HepG2 (cell line): Measurements from ENCODE around the gene RBSN. TPM values are rescaled to one million over a fixed set of nuclear protein-coding genes. Genes with fewer than 3 reads are reported as not detected.

Experiments used
- ATAC-seq: fragments of 200-7000 bp; cut with Tn5 transposase; 3 replicates; pipeline ENCODE4 v1.9.1; 2020; ENCODE audit warnings: mild to moderate bottlenecking, moderate library complexity
- BruUV-seq: library from RNA; stranded (reverse); fragments of 400-500 nt; replicated peaks from 2 replicates; lab custom pipeline; 2021; lab: Mats Ljungman, UMichigan
- CTCF ChIA-PET: fragments of 300-600 bp; formaldehyde crosslinking; extraction: SDS; loops from one replicate; lab custom pipeline; 2021; ENCODE audit warnings: low total read pairs, inconsistent platforms, low intra/inter-chr PET ratio; lab: Yijun Ruan, JAX
- POLR2A ChIA-PET: fragments of 350-600 bp; sonication (Branson Sonifier 250); formaldehyde crosslinking; loops from one replicate; lab custom pipeline; 2020; ENCODE audit warnings: antibody characterized with exemption, inconsistent platforms; lab: Yijun Ruan, JAX
- DNase-seq: peaks from one replicate; pipeline ENCODE4 v3.0.0-alpha.2; 2015; ENCODE audit warnings: low spot score
- FAIRE-seq: peaks from 3 replicates; lab custom pipeline; 2011; peaks lifted over from hg19 to GRCh38; lab: Jason Lieb, UNC
- H2AFZ ChIP-seq: one replicate; pipeline ENCODE4 v1.6.1; 2011; ENCODE audit warnings: low read length, inconsistent platforms
- H3K27ac ChIP-seq: fragments of 300-600 bp; 3 replicates; pipeline ENCODE4 v1.8.0; 2011; ENCODE audit warnings: mixed run types, mild to moderate bottlenecking, mixed read lengths, low read length, inconsistent platforms; ENCODE audit not compliant: insufficient read depth; ENCODE audit errors: extremely low read length
- H3K27me3 ChIP-seq, 2 experiments: fragments of 200-600 bp in 1 of 2; 2 replicates in 1 of 2; 3 replicates in 1 of 2; pipeline versions ENCODE4 v1.6.0 to v1.8.0; 2011; ENCODE audit warnings: low read length in 2 of 2, mild to moderate bottlenecking in 2 of 2, moderate library complexity in 2 of 2, inconsistent platforms in 1 of 2; ENCODE audit not compliant: insufficient read depth in 2 of 2, control insufficient read depth in 1 of 2
- H3K36me3 ChIP-seq, 2 experiments: fragments of 200-600 bp in 1 of 2; replicated peaks in 1 of 2; 2 replicates in 1 of 2; 3 replicates in 1 of 2; pipeline versions ENCODE4 v1.5.1 to v1.8.0; 2011; ENCODE audit warnings: low read length in 2 of 2, inconsistent platforms in 1 of 2; ENCODE audit not compliant: insufficient read depth in 2 of 2, control insufficient read depth in 1 of 2
- H3K4me1 ChIP-seq: 2 replicates; pipeline ENCODE4 v1.5.1; 2012; ENCODE audit warnings: low read length, inconsistent platforms; ENCODE audit not compliant: insufficient read depth
- H3K4me2 ChIP-seq: 2 replicates; pipeline ENCODE4 v1.6.0; 2011; ENCODE audit warnings: low read depth, low read length, inconsistent platforms
- H3K4me3 ChIP-seq, 3 experiments: fragments of 200-600 bp in 1 of 3; sonication (generic), shearing (Covaris generic) in 1 of 3; replicated peaks in 1 of 3; 2 replicates each; pipeline ENCODE4 v1.5.1; 2011 to 2016; ENCODE audit warnings: low read length in 3 of 3, inconsistent platforms in 2 of 3, low read depth in 2 of 3, mild to moderate bottlenecking in 2 of 3, control low read depth in 1 of 3, mixed read lengths in 1 of 3; ENCODE audit not compliant: insufficient read depth in 1 of 3
- H3K79me2 ChIP-seq: one replicate; pipeline ENCODE4 v1.6.1; 2011; ENCODE audit warnings: low read length, inconsistent platforms; ENCODE audit not compliant: insufficient read depth
- H3K9ac ChIP-seq: 2 replicates; pipeline ENCODE4 v1.6.0; 2011; ENCODE audit warnings: mild to moderate bottlenecking, low read depth, low read length, inconsistent platforms; ENCODE audit not compliant: insufficient read depth
- H3K9me3 ChIP-seq: 2 replicates; pipeline ENCODE4 v1.5.1; 2012; ENCODE audit warnings: mild to moderate bottlenecking, low read length
- H4K20me1 ChIP-seq: 2 replicates; pipeline ENCODE4 v1.6.0; 2011; ENCODE audit warnings: inconsistent platforms, mild to moderate bottlenecking, low read length, moderate library complexity; ENCODE audit not compliant: insufficient read depth
- ARID2 ChIP-seq: sonication (generic); formaldehyde crosslinking; IDR thresholded peaks from 2 replicates; pipeline ENCODE4 v1.8.1; 2022; ENCODE audit warnings: mild to moderate bottlenecking, missing genetic modification reagents, borderline replicate concordance
- CREM ChIP-seq, 2 experiments: sonication (generic) in 1 of 2; formaldehyde crosslinking in 1 of 2; IDR thresholded peaks; 2 replicates each; pipeline versions ENCODE4 v1.4.0 to v1.6.1; 2016 to 2020; ENCODE audit warnings: antibody characterized with exemption in 1 of 2, mild to moderate bottlenecking in 1 of 2, missing genetic modification reagents in 1 of 2
- GTF3A ChIP-seq: sonication (generic); formaldehyde crosslinking; conservative IDR thresholded peaks from 2 replicates; pipeline ENCODE4 v1.4.0; 2020; ENCODE audit warnings: mild to moderate bottlenecking, missing genetic modification reagents
- HOXA9 ChIP-seq: sonication (generic); formaldehyde crosslinking; IDR thresholded peaks from 2 replicates; pipeline ENCODE4 v1.8.1; 2022; ENCODE audit warnings: missing genetic modification reagents, mild to moderate bottlenecking, moderate library complexity, borderline replicate concordance
- KDM4B ChIP-seq: sonication (generic); formaldehyde crosslinking; IDR thresholded peaks from 2 replicates; pipeline ENCODE4 v1.4.0; 2020; ENCODE audit warnings: missing genetic modification reagents
- KLF13 ChIP-seq: sonication (generic); formaldehyde crosslinking; IDR thresholded peaks from 2 replicates; pipeline ENCODE4 v1.4.0; 2020; ENCODE audit warnings: mild to moderate bottlenecking, missing genetic modification reagents
- POLR2G ChIP-seq: fragments of 200-400 bp; formaldehyde crosslinking; IDR thresholded peaks from 2 replicates; pipeline ENCODE4 v1.6.1; 2018; ENCODE audit warnings: mild to moderate bottlenecking, low read depth, low read length, moderate library complexity
- SSRP1 ChIP-seq: IDR thresholded peaks from 2 replicates; pipeline ENCODE4 v1.6.1; 2016; ENCODE audit warnings: control low read depth
- TOPORS ChIP-seq: sonication (generic); formaldehyde crosslinking; IDR thresholded peaks from 2 replicates; pipeline ENCODE4 v1.8.0; 2023; ENCODE audit warnings: mild to moderate bottlenecking, missing genetic modification reagents
- ZNF761 ChIP-seq: sonication (generic); formaldehyde crosslinking; conservative IDR thresholded peaks from 2 replicates; pipeline ENCODE4 v1.4.0; 2020; ENCODE audit warnings: mild to moderate bottlenecking, missing genetic modification reagents
- WGBS: methylation state at CpG from one replicate; pipeline ENCODE4 v1.1.6; 2017; ENCODE audit warnings: low lambda C conversion rate; 5-methylcytosine and 5-hydroxymethylcytosine counted together
- in situ Hi-C: cut with HindIII; loops from 2 replicates; pipeline ENCODE4 v1.10.0; 2017; ENCODE audit warnings: low pct_unique_long_range_greater_than_20kb; ENCODE audit not compliant: extremely low pct_ligation_motif_present
- intact Hi-C: fragments of 100-400 bp; cut with micrococcal nuclease; formaldehyde crosslinking; loops from one replicate; pipeline ENCODE4 v1.10.0; 2022; ENCODE audit not compliant: unreplicated experiment
- polyA plus RNA-seq, 8 experiments: library from polyadenylated mRNA; depleted of rRNA in 3 of 8; stranded (reverse) in 7 of 8; unstranded in 1 of 8; fragments of >200 nt; fragmentation: Illumina TruSeq in 4 of 8; extraction: Trizol in 4 of 8; gene quantifications; 2 replicates each; pipeline versions ENCODE4 v1.2.1 to v1.2.3, GENCODE V29; 2011 to 2016; ENCODE audit warnings: low read depth in 4 of 8, missing spikeins in 1 of 8, mixed read lengths in 1 of 8; ENCODE audit not compliant: insufficient read depth in 1 of 8
- total RNA-seq, 5 experiments: library from RNA; depleted of rRNA; stranded (reverse); fragments of >200 nt; fragmentation: Illumina TruSeq; extraction: Trizol; gene quantifications; 2 replicates each; pipeline ENCODE4 v1.2.3, GENCODE V29; 2016; ENCODE audit warnings: low read depth in 1 of 5
- TF ChIP-seq, protein P1 (sequence below): IDR thresholded peaks from 2 replicates; pipeline ENCODE4 v1.6.1; 2016; ENCODE audit warnings: control low read depth
- TF ChIP-seq, protein P2 (sequence below): IDR thresholded peaks from 2 replicates; pipeline ENCODE4 v1.6.1; 2018; ENCODE audit warnings: missing genetic modification reagents, mild to moderate bottlenecking, missing compliant biosample characterization
- TF ChIP-seq, protein P3 (sequence below): sonication (generic); formaldehyde crosslinking; IDR thresholded peaks from 2 replicates; pipeline ENCODE4 v1.5.0; 2020; ENCODE audit warnings: missing genetic modification reagents
- TF ChIP-seq, protein P4 (sequence below): sonication (generic); formaldehyde crosslinking; conservative IDR thresholded peaks from 2 replicates; pipeline ENCODE4 v1.8.0; 2022; ENCODE audit warnings: missing genetic modification reagents
- TF ChIP-seq, protein P5 (sequence below): sonication (generic); formaldehyde crosslinking; IDR thresholded peaks from 2 replicates; pipeline ENCODE4 v1.8.1; 2023; ENCODE audit warnings: mild to moderate bottlenecking, missing genetic modification reagents

Gene RBSN
- total and polyA plus RNA-seq, 2 of the 13 experiments (the other 11 are each of a cell fraction or from before 2014, with no cell fraction given) = 7.9 to 11.8 TPM

DNA sequence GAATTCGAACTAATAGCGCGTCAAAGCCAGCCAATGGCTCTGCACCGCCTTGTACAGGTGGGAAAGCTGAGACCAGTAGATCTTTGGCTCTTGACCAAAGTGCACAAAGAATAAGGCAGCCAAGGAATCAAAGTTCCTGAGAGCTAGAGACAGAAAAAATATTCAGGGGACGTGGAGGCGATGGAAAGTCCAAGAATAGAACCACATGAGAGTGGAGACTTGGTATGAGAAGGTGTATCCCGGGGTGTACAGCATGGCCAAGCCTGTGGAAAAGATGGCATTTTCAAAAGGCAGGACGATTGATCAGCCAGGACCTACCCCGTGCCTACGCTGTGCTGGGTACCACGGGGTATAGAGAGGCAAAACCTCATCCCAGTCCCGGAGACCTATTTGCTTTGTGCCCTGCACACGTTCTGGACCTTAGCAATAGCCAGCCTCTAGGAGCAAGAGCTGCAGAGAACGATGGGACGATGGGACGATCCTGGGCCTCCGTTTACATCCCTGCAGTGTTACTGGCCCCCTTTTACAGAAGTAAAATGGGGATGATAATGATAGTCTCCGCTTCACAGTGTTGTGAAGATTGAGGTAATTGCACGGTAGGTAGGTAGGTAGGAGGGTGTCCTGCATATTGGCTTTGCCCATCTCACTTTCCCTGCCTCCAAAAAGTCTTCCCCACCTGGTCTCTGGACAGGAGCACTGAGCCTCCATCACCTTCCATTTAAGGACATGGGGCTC is 583 bp upstream of the RBSN start:
- intact Hi-C loops = no loop called here
- TSS peak; percentile 96 for BruUV-seq
- H4K20me1 ChIP-seq = no peaks in the 10 kb centered on the region
- H3K79me2 ChIP-seq = peaks cover 17% of the 10 kb centered on the region
- H3K9ac ChIP-seq = peak overlapping the region; percentile 86
- DNase-seq = no peak
- peak overlapping the region; percentile 70 for H3K27ac ChIP-seq
- no peak for FAIRE-seq
- ATAC-seq = peak; percentile 64
- H2AFZ ChIP-seq = peak overlapping the region; percentile 93
- peak overlapping the region; percentile 82 to 96 (median 93) for H3K4me3 ChIP-seq
- WGBS = 16% methylated on average over 16 of the region's 19 CpGs
- H3K36me3 ChIP-seq = peaks cover 10 to 17% of the 10 kb centered on the region in 2 experiments
- peak overlapping the region; percentile 94 for H3K4me2 ChIP-seq
- ChIA-PET CTCF (no interaction called here), POLR2A (interaction anchor here (1.0 to 2.4 kb wide), 5 partner anchors 8 to 151 kb away, joined by 3 to 17 read pairs (median 4); partner anchors contain the start of genes CAPN7 and MRPS25)
- in situ Hi-C loops = loop anchor here (10.0 kb wide), 1 partner anchor 305 kb away; no protein-coding TSS in a partner anchor
- H3K4me1 ChIP-seq = peaks cover 42% of the 10 kb centered on the region
- no peaks in the 10 kb centered on the region for H3K9me3 ChIP-seq
- H3K27me3 ChIP-seq = peaks cover 0 to 1% of the 10 kb centered on the region in 2 experiments; a peak in 2 of 5 replicates
- TF ChIP-seq SSRP1 (CRISPR knock-in tag) = no peak
- no peak for TF ChIP-seq ZNF761 (CRISPR knock-in tag)
- no peak; the same call in 1 of the 2 replicates for TF ChIP-seq TOPORS (CRISPR knock-in tag)
- TF ChIP-seq, protein P1, sequence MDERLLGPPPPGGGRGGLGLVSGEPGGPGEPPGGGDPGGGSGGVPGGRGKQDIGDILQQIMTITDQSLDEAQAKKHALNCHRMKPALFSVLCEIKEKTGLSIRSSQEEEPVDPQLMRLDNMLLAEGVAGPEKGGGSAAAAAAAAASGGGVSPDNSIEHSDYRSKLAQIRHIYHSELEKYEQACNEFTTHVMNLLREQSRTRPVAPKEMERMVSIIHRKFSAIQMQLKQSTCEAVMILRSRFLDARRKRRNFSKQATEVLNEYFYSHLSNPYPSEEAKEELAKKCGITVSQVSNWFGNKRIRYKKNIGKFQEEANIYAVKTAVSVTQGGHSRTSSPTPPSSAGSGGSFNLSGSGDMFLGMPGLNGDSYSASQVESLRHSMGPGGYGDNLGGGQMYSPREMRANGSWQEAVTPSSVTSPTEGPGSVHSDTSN = no peak
- TF ChIP-seq GTF3A (CRISPR knock-in tag) = no peak; the same call in 1 of the 2 replicates
- TF ChIP-seq, protein P2, sequence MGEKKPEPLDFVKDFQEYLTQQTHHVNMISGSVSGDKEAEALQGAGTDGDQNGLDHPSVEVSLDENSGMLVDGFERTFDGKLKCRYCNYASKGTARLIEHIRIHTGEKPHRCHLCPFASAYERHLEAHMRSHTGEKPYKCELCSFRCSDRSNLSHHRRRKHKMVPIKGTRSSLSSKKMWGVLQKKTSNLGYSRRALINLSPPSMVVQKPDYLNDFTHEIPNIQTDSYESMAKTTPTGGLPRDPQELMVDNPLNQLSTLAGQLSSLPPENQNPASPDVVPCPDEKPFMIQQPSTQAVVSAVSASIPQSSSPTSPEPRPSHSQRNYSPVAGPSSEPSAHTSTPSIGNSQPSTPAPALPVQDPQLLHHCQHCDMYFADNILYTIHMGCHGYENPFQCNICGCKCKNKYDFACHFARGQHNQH (CRISPR knock-in tag) = no peak
- no peak for TF ChIP-seq CREM (IDR thresholded peaks at IDR 0.05)
- TF ChIP-seq CREM (CRISPR knock-in tag; IDR thresholded peaks at IDR 0.05) = no peak
- TF ChIP-seq, protein P3, sequence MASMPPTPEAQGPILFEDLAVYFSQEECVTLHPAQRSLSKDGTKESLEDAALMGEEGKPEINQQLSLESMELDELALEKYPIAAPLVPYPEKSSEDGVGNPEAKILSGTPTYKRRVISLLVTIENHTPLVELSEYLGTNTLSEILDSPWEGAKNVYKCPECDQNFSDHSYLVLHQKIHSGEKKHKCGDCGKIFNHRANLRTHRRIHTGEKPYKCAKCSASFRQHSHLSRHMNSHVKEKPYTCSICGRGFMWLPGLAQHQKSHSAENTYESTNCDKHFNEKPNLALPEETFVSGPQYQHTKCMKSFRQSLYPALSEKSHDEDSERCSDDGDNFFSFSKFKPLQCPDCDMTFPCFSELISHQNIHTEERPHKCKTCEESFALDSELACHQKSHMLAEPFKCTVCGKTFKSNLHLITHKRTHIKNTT (CRISPR knock-in tag) = no peak
- no peak for TF ChIP-seq KLF13 (CRISPR knock-in tag)
- 0 out of 2 replicates have a peak, but pooled peaks have one; percentile 6 for TF ChIP-seq KDM4B (CRISPR knock-in tag)
- TF ChIP-seq, protein P4, sequence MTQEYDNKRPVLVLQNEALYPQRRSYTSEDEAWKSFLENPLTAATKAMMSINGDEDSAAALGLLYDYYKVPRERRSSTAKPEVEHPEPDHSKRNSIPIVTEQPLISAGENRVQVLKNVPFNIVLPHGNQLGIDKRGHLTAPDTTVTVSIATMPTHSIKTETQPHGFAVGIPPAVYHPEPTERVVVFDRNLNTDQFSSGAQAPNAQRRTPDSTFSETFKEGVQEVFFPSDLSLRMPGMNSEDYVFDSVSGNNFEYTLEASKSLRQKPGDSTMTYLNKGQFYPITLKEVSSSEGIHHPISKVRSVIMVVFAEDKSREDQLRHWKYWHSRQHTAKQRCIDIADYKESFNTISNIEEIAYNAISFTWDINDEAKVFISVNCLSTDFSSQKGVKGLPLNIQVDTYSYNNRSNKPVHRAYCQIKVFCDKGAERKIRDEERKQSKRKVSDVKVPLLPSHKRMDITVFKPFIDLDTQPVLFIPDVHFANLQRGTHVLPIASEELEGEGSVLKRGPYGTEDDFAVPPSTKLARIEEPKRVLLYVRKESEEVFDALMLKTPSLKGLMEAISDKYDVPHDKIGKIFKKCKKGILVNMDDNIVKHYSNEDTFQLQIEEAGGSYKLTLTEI = no peak
- 0 out of 2 replicates have a peak, but pooled peaks have one; percentile 14 for TF ChIP-seq HOXA9 (CRISPR knock-in tag)
- TF ChIP-seq POLR2G = no peak
- TF ChIP-seq, protein P5, sequence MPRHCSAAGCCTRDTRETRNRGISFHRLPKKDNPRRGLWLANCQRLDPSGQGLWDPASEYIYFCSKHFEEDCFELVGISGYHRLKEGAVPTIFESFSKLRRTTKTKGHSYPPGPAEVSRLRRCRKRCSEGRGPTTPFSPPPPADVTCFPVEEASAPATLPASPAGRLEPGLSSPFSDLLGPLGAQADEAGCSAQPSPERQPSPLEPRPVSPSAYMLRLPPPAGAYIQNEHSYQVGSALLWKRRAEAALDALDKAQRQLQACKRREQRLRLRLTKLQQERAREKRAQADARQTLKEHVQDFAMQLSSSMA (CRISPR knock-in tag) = no peak
- TF ChIP-seq ARID2 (CRISPR knock-in tag) = no peak; the same call in 1 of the 2 replicates
